HL-60 (cell line): ENCODE measurements around the gene DUSP22.

ENCODE experiments used
- DNase-seq, 2 experiments: peaks; one replicate each; pipeline ENCODE4 v3.0.0-alpha.2; 2010 to 2020; ENCODE audit warnings: low read depth in 1 of 2, low spot score in 1 of 2
- H3K27ac ChIP-seq: fragments of 250-450 bp; sonication (Bioruptor Pico); replicated peaks from 2 replicates; pipeline ENCODE4 v1.5.1; 2020; ENCODE audit warnings: mild to moderate bottlenecking, moderate library complexity
- H3K27me3 ChIP-seq: fragments of 250-450 bp; sonication (Bioruptor Pico); 2 replicates; pipeline ENCODE4 v1.5.1; 2021; ENCODE audit warnings: mild to moderate bottlenecking, moderate library complexity; ENCODE audit not compliant: insufficient read depth, poor library complexity, severe bottlenecking
- H3K4me3 ChIP-seq: replicated peaks from 2 replicates; pipeline ENCODE4 v1.5.1; 2011; ENCODE audit warnings: mild to moderate bottlenecking, control low read depth, low read length; ENCODE audit not compliant: insufficient read depth
- GABPA ChIP-seq: IDR thresholded peaks from 2 replicates; pipeline ENCODE4 v1.6.1; 2012; ENCODE audit warnings: low read depth
- POLR2AphosphoS5 ChIP-seq: IDR thresholded peaks from 2 replicates; pipeline ENCODE4 v1.6.1; 2012; ENCODE audit warnings: low read depth
- SPI1 ChIP-seq: IDR thresholded peaks from 2 replicates; pipeline ENCODE4 v1.6.1; 2012; ENCODE audit warnings: low read depth, mild to moderate bottlenecking, borderline replicate concordance
- TF ChIP-seq, protein P1 (sequence below): IDR thresholded peaks from 2 replicates; pipeline ENCODE4 v1.6.1; 2012; ENCODE audit warnings: low read depth; ENCODE audit not compliant: insufficient replicate concordance
- TF ChIP-seq, protein P2 (sequence below): IDR thresholded peaks from one replicate; pipeline ENCODE4 v1.5.1; 2011; ENCODE audit warnings: low read length, control low read depth, inconsistent platforms; ENCODE audit not compliant: insufficient read depth

Gene DUSP22

DNA sequence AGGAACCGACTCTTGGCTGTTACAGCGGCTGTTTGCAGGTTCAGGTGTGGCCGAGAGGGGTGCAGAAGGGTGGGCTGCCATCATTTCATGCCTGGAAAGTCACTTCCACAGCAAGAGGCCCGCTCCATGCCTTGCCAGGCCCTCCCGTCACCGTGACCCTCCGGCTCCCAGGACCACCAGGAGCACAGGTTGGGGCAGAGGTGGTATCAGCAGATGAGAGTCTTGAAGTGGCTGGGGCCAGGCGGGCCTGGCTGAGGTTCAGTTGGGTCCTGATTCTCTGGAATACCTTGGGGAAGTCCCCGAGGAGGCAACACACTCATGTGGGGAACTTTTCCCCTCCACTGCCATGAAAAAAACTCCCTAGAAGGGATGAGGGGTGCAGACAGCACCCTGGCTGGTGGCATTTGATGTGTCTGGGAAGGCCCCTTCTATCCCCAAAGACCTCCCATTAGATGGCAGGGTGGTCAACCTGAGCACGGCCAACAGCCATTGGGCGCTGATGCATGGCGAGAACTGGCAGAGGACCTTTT, 65.0 kb downstream of the DUSP22 start:
- Histone ChIP-seq H3K27ac (no peak overlapping the region), H3K4me3 (no peak overlapping the region), H3K27me3 (no peaks in the 10 kb centered on the region)
- no peak for DNase-seq
- TF ChIP-seq POLR2AphosphoS5 (no peak), SPI1 (no peak), GABPA (no peak)
- TF ChIP-seq, protein P1, sequence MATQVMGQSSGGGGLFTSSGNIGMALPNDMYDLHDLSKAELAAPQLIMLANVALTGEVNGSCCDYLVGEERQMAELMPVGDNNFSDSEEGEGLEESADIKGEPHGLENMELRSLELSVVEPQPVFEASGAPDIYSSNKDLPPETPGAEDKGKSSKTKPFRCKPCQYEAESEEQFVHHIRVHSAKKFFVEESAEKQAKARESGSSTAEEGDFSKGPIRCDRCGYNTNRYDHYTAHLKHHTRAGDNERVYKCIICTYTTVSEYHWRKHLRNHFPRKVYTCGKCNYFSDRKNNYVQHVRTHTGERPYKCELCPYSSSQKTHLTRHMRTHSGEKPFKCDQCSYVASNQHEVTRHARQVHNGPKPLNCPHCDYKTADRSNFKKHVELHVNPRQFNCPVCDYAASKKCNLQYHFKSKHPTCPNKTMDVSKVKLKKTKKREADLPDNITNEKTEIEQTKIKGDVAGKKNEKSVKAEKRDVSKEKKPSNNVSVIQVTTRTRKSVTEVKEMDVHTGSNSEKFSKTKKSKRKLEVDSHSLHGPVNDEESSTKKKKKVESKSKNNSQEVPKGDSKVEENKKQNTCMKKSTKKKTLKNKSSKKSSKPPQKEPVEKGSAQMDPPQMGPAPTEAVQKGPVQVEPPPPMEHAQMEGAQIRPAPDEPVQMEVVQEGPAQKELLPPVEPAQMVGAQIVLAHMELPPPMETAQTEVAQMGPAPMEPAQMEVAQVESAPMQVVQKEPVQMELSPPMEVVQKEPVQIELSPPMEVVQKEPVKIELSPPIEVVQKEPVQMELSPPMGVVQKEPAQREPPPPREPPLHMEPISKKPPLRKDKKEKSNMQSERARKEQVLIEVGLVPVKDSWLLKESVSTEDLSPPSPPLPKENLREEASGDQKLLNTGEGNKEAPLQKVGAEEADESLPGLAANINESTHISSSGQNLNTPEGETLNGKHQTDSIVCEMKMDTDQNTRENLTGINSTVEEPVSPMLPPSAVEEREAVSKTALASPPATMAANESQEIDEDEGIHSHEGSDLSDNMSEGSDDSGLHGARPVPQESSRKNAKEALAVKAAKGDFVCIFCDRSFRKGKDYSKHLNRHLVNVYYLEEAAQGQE = no peak

DNA sequence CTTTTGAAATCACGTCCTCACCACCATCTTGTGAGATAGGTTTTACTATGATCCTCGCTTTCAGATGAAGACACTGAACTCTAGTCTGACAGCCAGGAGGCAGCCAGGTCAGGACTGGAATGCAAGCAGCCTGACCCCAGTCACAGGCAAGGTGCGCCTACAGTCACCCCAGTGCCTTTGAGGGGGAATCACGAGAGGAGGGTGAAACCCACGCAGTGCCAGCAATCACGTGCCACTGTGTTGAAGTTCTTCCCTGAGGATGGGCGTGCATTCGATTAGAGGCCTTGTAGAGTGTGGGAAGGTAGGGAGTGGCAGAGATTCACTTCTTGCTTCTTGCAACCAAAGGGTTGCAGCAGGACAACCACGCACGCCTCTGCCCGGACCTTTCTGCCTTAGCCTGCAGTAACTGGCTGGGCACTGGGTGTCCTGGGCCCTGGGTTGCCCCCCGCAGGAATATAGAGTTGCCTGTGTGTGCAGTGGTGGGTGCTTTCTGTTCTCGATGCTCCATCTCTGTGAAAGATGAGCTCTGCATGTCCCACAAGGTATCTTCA, 65.6 kb downstream of the DUSP22 start:
- Histone ChIP-seq H3K4me3 (no peak overlapping the region), H3K27ac (no peak overlapping the region), H3K27me3 (no peaks in the 10 kb centered on the region)
- DNase-seq = no peak
- TF ChIP-seq GABPA = no peak
- TF ChIP-seq, protein P2, sequence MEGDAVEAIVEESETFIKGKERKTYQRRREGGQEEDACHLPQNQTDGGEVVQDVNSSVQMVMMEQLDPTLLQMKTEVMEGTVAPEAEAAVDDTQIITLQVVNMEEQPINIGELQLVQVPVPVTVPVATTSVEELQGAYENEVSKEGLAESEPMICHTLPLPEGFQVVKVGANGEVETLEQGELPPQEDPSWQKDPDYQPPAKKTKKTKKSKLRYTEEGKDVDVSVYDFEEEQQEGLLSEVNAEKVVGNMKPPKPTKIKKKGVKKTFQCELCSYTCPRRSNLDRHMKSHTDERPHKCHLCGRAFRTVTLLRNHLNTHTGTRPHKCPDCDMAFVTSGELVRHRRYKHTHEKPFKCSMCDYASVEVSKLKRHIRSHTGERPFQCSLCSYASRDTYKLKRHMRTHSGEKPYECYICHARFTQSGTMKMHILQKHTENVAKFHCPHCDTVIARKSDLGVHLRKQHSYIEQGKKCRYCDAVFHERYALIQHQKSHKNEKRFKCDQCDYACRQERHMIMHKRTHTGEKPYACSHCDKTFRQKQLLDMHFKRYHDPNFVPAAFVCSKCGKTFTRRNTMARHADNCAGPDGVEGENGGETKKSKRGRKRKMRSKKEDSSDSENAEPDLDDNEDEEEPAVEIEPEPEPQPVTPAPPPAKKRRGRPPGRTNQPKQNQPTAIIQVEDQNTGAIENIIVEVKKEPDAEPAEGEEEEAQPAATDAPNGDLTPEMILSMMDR = no peak

DNA sequence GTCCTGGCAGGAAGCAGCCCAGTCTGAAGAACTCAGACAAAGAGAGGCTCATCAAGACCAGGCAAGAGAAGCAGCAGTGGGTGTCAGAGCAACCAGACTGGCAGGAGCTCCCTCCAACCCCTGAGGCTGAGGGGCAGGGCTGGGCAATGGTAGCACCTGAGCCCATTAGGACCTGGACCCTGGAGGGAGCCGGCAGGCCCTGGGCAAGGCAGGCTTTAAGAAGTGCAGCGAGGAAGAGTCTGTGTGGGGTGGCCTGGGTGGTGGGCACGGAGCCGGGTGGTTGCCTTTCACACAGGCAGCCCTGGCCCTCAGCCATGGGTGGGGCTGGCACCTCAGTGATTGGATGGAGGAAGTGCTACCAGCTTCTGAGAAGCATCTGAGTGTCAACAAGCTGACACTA, 66.1 kb downstream of the DUSP22 start:
- no peak overlapping the region for H3K27ac ChIP-seq
- H3K4me3 ChIP-seq = no peak overlapping the region
- H3K27me3 ChIP-seq = no peaks in the 10 kb centered on the region
- DNase-seq = no peak
- no peak for TF ChIP-seq POLR2AphosphoS5
- TF ChIP-seq, protein P2 = no peak
- TF ChIP-seq, protein P1 = no peak

DNA sequence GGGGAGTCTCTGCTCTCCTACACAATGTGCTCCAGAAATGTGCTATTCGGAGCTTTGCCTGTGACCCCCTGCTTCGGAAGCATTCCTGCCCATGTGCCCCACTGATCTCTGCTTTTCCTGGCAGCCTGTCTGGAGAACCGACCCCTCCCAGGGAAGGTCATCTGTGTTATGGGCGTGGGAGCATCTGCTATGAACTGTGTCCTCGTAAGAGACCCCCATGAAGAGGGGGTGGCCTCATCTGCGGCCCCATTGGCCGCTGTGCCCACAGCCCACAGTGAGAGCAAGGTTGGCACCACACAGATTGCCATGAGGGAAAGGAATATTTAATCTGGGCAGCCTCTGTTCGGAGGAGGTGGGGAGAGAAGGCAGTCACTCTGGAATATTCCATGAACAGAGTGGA, 66.6 kb downstream of the DUSP22 start:
- no peak for DNase-seq
- Histone ChIP-seq H3K27me3 (no peaks in the 10 kb centered on the region), H3K27ac (no peak overlapping the region), H3K4me3 (no peak overlapping the region)
- TF ChIP-seq, protein P1 = no peak
- no peak for TF ChIP-seq SPI1
- TF ChIP-seq POLR2AphosphoS5 = no peak
- TF ChIP-seq GABPA = no peak
- TF ChIP-seq, protein P2 = no peak
